HuH-7.5 (cell line): Measurements from ENCODE around the gene CNNM2.
"Not testable (repeated sequence)": the region's sequence is repeated elsewhere in the genome, so short reads cannot be mapped to it uniquely, and the experiment has no call there.

Source experiments
- DNase-seq: peaks from one replicate; pipeline ENCODE4 v3.0.0; 2011; ENCODE audit warnings: low spot score

Gene CNNM2

DNA sequence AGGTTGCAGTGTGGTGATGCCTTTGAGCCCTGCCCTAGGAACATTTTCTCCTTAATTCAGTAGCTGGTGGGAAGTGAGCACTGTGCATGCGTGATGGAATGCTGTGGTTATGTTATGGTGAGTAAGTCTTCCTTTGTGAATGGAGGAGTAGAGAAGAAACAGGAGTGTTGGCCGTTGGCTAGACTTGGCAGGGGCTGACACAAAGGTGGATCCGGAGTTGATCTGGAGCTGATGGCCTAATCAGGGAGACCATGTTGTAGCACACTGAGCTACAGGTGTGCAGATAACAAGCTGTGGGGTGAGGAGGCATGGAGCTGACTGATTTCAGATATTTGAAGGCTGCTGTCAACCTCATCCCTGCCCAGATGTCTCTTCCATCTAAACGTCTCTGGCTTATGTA, 122.3 kb downstream of the CNNM2 start:
- no peak for DNase-seq

DNA sequence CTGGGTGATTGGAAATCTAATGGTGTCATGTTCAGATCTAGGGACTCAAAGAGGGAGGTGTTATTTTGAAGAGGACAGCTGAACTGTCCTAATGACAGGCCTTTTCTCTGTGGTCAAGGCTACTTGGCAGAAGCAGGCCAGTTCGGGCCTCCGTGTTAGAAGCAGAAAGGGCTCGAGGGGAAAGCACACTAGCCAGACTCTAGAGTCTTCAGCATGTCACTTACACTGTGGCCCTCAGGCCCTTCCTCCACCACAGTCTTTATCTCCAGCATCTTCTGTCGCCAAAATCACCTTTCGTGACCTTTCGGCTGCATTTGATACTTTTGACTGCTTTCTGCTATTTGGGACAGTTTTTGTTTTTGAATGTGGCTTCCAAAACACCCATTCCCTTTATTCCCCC, 123.3 kb downstream of the CNNM2 start:
- no peak for DNase-seq

DNA sequence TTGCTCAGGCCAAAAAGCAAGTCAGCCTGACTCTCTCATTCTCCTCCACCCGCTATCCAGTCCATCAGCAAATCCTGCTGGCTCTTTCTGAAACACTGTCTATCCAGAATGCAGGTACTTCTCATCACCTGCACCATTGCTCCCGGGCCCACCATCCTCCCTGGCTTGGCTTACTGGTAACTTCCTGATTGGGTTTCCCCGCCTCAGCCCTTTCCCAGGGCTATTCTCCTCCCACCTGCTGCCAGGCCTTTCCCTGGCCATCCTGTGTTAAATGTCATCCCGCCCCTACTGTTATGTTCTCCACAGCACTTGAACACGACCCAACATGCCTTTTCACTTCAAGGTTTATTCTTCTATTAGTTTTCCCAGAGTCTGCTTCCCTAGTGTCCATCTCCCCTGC, 124.0 kb downstream of the CNNM2 start:
- DNase-seq = no peak

DNA sequence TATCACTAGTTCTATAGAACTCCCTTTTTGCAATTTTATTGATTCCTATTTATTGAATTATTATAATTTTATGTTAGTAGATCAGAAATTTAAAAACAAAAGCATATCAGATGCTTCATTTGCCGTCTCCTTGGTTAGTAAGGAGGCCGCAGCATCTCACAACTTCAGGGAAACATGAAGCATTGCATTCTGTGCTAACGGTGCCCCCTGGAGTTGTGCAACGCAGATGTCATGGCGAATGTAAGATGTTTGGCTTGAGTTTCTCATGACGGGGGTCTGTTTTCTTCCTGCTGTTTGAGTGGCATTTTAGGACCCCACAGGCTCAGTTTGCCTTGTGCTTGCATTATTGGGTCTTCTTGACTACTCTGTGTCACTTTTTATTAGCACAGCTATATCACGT, 124.8 kb downstream of the CNNM2 start:
- DNase-seq = no peak

DNA sequence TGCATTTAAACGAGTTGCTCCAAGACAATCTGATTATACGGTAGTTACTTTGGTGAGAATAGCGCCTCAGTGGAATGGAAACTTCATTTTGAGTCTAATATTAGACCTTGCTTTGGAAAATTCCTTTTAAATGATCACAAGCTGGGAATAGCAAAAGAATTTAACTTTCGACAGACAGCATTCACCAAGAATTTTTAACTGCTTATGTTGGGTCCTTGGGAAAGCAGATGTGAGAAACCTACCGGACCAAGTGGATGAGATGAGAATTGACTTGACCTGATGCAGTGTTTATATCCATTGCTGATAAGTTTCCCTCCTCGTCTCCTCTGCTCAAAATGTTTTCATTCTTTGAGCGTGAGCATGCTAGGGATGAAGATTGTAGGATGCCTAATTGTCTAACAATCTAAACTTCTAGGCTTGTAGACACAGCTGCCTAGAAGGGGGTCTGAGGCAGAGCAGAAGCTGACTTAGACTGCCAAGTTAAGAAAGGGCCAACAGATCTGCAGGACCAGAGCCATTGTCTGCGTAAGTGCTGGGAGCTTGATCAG, 126.9 kb downstream of the CNNM2 start:
- DNase-seq = no peak

DNA sequence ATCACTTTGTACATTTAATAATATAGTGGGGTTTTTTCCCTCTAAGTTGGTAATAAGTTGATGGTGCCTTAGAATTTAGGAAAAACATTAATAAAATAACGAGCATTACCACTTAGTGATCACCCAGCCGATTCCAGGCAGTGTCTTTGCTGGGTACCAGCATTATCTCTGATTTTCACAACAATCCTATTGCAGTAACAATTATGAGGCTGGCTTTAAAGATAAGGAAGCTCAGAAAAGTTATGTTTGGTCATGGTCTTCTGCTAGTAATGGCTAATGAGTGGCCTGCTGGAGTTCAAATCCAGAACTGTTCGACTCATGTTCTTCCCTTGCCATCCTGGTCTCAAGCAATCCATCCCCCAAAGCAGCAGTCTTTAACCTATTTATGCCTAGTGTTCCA, 127.9 kb downstream of the CNNM2 start:
- DNase-seq = no peak

DNA sequence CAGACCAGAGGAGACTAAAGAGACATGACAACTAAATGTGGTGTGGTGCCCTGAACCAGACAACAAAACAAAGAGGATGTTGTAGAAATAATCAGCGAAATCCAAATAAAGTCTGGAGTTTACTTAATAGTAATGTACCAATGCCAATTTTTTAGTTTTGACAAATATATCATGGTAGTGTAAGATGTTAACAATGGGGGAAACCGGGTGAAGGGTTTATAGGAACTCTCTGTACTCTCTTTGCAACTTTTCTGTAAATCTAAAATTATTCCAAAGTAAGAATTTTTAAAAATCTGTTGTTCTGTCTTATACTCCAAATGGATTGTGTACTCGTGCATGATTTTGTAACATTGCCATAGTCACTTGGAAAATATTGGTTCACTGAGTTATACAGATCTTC, 129.3 kb downstream of the CNNM2 start:
- no peak for DNase-seq

DNA sequence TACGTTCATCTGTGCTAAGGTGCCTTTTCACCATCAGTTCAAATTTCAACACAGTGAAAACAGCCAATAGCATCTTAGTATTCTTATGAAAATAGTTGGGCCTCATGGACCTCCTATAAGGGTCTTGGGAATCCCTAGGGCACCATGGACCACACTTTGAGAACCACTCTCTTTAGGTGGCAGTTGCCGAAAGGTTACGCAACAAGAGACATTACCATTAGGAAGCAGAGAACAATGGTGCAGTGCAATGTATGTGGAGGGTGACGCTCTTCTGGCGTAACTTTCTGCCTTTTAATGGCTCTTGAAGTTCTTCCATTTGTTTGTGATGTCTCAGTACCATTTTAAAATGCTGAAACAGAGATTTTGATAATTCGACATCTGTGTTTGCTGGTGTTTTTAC, 131.1 kb downstream of the CNNM2 start:
- no peak for DNase-seq

DNA sequence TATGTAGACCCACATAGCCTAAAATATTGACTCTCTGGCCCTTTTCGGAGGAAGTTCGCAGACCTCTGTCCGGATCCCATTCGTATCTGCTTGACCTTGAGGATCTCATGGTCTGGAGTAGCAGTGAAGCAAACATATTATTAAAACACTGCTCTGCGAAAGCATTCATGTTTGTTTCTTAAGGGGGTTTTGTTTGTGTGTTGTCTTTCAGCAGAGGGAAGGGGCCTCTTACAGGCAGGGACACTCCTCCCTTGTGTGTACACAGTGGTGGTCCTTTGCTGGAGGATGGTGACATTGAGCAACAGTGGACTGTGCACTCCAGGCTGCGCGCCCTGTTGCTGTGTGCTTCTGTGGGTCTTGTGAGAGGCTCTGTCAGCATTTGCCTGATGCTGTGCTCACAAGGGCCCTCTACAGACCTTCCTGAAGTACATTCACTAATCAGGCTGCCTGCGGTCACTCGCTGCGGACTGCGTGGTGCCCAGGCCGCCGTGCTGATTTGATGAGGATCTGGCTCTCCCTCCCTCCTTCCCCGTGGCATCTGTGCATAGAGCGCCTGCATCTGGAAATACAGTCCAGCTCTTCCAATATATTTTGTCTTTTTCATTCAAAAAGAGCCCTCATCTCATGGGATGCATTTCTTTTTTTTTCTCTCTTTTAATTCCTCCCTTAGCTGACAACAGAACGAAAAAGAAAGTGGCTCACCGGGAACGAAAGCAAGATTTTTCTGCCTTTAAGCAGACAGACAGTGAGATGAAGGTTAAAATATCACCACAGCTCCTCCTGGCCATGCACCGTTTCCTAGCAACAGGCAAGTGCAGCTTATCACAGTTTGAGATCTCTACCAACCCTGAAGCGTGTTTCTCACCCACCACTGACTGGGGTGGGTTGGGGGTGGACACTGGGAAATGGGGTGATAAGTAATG, 135.8 kb downstream of the CNNM2 start:
- DNase-seq = peak; percentile 64

DNA sequence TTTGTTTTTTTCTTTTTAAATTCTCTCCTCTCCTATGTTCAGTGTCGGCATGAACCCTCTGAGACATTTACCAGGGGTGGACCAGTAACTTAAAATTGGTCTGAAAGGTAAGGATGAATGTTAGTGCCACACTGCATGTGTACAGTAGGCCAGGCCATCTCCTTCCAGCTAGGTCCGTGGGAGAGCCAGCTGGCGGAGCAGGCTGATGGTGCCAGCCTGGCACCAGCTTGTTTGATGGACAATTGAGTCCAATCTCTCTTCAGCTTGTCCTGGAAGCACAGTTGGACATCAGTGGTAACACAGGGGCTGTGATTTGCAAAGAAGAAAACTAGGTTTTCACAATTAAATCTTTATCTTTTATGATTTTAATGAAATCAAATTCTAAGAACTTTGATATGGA, 136.5 kb downstream of the CNNM2 start:
- DNase-seq = no peak

DNA sequence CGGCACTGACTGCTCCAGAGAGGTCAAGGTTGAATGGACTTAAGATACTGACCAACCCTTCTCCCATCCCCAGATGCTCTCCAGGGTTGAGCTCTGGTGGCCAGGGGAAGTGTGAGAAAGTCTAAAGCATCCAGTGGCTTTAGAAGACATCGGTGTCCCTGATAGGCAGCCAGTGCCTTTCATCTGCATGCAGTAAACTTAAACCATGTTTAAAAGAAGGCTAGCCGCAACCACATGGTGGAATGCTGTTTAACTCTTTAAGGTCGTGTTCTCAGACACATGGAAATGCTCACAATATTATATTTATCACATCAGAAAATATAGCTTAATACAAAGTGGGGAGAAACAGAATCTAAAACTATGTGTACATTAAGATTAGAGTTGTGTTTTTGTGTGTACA, 137.0 kb downstream of the CNNM2 start:
- no peak for DNase-seq

DNA sequence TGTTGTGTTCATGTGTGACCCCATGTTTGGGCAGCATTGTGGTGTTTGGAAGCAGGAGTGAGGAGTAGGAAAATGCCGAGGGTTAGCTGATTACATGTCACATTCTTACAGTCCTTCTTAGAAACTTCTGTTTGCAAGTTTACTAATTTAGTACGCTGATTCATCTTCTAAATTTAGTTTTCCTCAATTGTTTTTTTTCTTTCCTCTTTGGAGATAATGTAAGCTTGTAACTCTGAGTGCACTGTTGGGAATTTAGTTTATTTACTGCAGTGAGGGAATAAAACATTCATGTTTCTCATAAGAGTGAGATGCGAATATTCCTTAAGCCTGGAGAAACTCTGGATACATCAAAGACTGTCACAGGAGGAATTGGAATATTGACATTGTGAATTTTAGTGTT, 139.9 kb downstream of the CNNM2 start:
- no peak for DNase-seq

DNA sequence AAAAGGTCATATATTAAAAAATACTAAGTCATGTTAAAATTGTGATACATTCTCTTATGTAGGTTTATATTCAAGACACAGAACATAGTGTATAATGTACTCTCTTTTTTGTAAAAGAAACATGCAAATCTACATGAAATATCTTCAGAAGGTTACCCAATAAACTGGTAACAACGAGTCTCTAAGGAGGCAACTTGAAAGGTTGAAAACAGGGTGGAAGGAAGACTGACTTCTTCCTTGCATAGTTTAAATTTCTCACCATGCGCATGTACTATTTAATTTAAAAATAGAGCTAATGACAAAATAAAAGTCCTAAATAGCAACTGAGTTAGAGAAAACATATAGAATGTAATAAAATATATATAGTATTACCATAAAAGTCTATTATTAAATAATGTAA, 142.5 kb downstream of the CNNM2 start:
- DNase-seq = no peak

DNA sequence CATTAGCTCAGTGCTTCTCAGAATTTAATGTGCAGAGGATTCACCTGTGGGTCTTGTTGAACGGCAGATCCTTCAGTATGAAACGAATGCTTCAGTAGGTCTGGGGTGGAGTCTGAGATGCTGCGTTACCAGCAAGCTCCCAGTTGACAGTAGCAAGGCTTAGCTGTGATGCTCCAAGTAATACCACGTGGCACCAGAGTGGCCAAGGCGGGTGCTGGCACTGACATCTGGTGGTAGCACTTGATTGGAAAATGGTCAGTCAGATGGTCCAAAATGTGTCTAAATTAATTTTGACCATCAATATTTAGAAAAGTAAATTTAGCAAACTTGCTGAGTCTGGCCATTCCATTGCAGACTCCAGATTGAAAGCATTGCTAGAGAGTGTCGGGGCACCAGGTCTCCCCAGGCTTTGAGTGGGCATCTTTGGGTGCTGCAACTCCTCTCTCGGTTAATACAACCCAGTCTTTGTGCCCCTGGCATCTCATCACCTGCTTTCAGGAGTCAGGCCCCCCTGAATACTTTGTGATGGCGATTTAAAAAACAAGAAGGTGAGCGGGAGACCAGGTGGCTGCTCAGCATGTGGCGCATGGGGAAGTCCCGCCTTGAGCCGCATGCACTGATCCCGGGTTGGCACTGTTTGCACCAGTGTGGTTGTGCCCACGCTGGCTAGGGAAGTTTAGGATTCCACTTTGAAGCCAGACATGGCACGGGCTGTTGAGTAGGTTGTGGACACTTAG, 144.9 kb downstream of the CNNM2 start:
- no peak for DNase-seq

DNA sequence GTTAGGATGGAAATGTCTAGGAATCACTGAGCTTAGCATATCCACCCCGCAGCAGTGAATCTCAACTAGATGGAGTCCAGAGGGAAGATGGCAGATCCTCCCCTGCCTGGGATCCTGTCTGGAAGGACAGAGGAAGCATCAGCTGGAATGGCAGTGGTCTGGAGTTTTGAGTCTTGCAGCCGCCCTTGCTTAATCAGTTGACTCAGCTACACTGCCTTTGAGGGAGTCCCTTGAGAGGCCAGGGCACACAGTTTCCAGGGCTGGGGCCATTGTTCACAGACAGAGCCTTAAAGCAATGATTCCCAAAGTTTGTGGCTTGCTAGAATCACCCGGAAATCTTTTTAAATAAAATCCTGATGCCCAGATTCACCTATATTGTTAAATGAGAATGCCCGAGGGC, 146.9 kb downstream of the CNNM2 start:
- DNase-seq = no peak

DNA sequence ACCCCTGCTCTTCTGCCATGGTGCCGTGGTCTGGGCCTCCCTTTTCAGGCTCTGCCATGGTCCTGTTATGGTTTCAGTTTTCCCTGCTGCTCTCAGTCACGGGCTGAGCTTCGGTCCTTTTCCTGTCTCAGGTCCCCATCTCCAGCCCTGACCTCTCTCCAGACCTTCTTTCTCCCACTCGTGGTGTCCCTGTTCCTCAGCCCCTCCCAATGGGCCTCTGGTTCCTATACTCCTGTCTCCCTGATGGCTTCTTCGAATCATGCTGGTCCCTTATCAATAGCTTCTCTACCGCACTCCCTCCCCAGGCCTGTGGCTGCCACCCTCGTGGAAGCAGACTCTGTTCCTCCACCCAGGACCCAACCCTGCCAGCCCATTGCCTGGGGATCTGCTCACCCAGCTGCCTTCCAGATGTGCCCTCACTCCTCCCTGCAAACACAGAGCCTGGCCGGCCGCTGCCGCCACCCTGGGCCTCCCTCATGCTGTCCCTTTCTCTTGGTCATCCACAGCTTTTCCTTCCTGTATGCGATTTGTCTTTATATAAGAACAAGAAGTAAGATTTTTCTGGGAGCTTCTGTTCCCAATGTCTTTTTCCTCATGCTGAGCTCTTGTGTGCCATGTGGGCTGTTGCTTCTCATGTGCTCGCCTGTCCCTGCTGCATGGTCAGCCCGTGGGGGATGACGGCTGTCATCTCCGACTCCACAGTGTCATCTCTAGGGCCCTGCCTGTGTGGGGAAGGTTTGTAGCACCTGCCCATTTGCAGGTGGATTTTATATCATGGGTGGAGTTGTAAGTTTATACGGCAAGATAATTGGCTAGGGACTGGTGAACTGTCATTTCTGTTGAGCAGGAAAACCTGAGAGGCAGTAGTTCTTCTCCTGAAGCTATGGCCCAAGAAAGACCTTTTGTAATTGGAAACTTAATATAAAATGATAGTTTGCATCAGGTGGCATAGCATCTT, 148.3 kb downstream of the CNNM2 start:
- DNase-seq = no peak

DNA sequence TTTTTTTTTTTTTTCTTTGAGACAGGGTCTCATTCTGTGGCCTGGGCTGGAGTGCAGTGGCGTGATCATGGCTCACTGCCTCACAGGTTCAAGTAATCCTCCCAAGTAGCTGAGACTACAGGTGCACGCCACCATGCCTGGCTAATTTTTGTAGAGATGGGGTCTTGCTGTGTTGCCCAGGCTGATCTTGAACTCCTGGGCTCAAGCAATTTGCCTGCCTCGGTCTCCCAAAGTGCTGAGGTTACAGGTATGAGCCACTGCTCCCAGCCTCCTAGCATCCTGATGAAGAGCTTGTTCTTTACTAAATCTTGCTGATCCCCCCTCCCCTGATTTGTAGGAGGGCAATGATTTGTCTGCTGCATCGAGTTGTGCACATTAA, 149.0 kb downstream of the CNNM2 start:
- DNase-seq = not testable (repeated sequence)

DNA sequence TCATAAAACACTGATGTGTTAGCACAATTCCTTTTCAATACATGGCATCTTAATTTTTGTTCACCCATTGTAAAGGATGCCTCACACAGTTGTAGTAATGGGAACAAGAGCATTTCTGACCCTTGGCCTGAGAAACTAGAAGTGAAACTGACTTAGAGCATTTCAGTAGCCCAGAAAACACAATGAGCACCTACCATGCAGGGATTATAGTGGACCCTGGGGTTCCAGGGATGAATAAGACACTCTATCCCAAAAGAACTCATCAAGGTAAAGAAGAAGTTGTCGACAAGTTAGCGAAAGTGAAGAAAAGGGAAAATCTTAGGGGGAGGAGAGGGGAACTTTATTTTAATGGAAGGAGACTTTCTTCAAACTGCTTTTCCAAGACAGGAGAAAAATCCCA, 149.4 kb downstream of the CNNM2 start:
- no peak for DNase-seq

DNA sequence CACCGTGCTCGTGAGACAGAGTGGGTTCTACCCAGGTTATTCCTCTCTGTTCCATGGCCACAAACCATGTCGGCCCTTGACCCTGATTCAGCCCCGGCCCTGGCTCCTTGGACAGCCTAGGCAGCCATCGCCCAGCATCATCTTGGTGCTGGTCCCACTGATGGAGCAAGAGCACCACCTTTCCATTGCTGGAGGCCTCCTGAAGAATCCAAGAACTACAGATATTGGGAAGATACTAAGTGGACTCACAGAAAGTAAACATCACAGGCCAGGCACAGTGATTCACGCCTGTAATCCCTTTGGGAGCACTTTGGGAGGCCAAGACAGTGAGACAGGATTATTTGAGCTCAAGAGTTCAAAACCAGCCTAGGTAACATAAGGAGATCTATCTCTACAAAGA, 149.9 kb downstream of the CNNM2 start:
- no peak for DNase-seq

DNA sequence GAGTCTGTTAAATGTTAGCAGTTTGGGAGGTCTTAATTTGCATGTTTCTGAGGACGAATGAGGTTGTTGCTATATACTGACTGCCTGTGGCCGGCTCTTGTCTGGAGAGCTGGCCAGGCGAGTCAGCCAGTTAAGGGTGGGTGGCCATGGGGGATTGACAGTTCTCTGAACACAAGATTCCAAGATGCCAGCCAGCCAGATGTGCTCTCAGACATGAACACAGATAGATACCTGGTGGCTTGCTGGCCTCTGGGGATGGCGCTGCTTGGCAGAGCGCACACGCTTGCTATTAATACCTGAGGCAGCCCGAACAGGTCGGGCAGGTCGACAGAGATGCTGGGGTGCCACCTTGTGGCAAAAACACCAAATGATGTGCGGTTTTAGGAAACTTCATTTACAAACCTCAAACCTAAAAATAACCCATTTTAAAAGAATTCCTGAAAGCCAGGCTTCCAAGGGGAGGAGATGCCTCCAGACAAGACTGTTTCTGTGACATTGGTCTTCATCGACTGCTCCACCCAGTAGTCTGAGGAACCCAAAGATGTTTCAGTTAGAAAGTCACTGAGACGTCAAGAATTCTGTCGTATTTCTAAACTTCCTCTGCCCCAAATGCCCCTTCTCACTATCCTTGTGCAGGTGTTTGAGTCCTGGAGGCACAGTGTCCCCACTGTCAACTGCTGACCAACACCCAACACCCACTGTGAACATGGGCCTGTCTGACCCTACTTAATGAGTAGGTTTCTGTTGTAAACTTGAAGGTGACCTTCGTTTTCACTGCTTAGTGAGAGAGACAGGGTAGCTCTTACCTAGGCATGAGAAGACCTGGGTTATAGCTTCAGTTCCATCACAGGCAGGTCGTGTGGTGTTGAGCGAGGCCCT, 151.6 kb downstream of the CNNM2 start:
- DNase-seq = peak; percentile 48

DNA sequence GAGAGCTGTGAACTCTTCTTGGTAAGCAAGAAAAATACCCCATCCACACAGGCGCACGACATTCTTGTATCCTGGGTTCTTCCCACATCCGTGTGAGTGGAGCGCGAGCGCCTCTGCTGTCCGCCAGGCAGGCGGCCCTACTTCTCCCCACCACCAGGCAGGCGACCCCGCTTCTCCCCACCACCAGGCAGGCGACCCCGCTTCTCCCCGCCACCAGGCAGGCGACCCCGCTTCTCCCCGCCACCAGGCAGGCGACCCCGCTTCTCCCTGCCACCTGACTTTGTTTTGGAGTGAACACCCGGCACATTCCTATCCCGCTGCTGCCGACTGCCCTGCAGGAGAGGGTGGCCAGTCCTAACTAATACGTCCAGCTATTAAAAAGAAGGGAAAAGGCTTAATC, 154.2 kb downstream of the CNNM2 start:
- no peak for DNase-seq
